Testis (tissue), 3 donors: ENCODE measurements around the gene TMEM255B. TPM values are rescaled to one million over a fixed set of nuclear protein-coding genes. Genes with fewer than 3 reads are reported as not detected.

ENCODE experiments used
- DNase-seq: peaks from one replicate; pipeline ENCODE4 v3.0.0-alpha.2; 2019
- H3K27ac ChIP-seq, 2 donors: fragments of 200-600 bp; sonication (generic); one replicate each; pipeline ENCODE4 v1.5.1; 2019
- H3K27me3 ChIP-seq: fragments of 200-600 bp; sonication (generic); one replicate; pipeline ENCODE4 v1.5.1; 2019
- H3K36me3 ChIP-seq: fragments of 200-600 bp; sonication (generic); one replicate; pipeline ENCODE4 v1.5.1; 2017; ENCODE audit warnings: low read depth; ENCODE audit errors: missing control alignments
- H3K4me1 ChIP-seq: fragments of 200-600 bp; sonication (generic); one replicate; pipeline ENCODE4 v1.5.1; 2019
- H3K4me3 ChIP-seq, 2 donors: fragments of 200-600 bp; sonication (generic); one replicate each; pipeline ENCODE4 v1.5.1; 2017 to 2019
- H3K9me3 ChIP-seq: fragments of 200-600 bp; sonication (generic); one replicate; pipeline ENCODE4 v1.5.1; 2017
- POLR2A ChIP-seq: fragments of 450-650 bp; IDR thresholded peaks from one replicate; pipeline ENCODE4 v1.6.1; 2017; ENCODE audit warnings: antibody characterized with exemption, mild to moderate bottlenecking, moderate library complexity
- WGBS, 2 donors: methylation state at CpG; one replicate each; pipeline ENCODE4 v1.1.5; 2018; 5-methylcytosine and 5-hydroxymethylcytosine counted together
- intact Hi-C: fragments of 100-400 bp; cut with DNase I; formaldehyde crosslinking; loops from one replicate; pipeline ENCODE4 v1.15.1; 2023; ENCODE audit warnings: low total_unique reads
- polyA plus RNA-seq: library from polyadenylated mRNA; stranded (reverse); fragments of 350-450 nt; fragmentation: Illumina TruSeq; extraction: RNeasy Lipid Tissue Mini Kit (QIAGEN cat#74804); gene quantifications from one replicate; pipeline ENCODE4 v1.2.3, GENCODE V29; 2014; ENCODE audit warnings: low read depth, low replicate concordance; ENCODE audit not compliant: insufficient read depth
- total RNA-seq, 2 donors: library from RNA; depleted of rRNA; stranded (reverse); fragments of >200 nt; gene quantifications; one replicate each; pipeline ENCODE4 v1.2.3, GENCODE V29; 2016
- TF ChIP-seq, protein P1 (sequence below), 3 experiments: fragments of 450-650 bp in 2 of 3; fragments of 200-600 bp in 1 of 3; sonication (generic) in 1 of 3; IDR thresholded peaks; one replicate each; pipeline ENCODE4 v1.5.1; 2016 to 2019; ENCODE audit warnings: antibody characterized with exemption in 3 of 3, mild to moderate bottlenecking in 2 of 3, moderate library complexity in 1 of 3

The TMEM255B gene
- total and polyA plus RNA-seq, 3 donors from 2014 or later = 6.9 to 10.9 (median 7.5) TPM

DNA sequence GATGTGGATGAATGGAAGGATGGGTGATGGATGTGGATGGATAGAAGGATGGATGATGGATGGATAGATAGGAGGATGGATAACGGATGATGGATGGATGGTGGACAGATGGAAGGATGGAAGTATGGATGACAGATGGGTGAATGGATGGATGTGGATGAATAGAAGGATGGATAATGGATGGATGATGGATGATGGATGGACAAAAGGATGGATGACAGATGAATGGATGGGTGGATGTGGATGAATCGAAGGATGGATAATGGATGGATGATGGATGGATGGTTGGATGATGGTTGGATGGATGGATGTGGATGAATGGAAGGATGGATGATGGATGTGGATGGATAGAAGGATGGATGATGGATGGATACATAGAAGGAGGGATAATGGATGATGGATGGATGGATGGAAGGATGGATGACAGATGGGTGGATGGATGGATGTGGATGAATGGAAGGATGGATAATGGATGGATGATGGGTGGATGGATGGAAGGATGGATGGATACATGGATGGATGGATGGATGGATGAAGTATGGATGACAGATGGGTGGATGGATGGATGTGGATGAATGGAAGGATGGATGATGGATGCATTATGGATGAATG is 39.3 kb downstream of the TMEM255B start:
- no peak overlapping the region for H3K27ac ChIP-seq
- TF ChIP-seq POLR2A = no peak
- TF ChIP-seq, protein P1, sequence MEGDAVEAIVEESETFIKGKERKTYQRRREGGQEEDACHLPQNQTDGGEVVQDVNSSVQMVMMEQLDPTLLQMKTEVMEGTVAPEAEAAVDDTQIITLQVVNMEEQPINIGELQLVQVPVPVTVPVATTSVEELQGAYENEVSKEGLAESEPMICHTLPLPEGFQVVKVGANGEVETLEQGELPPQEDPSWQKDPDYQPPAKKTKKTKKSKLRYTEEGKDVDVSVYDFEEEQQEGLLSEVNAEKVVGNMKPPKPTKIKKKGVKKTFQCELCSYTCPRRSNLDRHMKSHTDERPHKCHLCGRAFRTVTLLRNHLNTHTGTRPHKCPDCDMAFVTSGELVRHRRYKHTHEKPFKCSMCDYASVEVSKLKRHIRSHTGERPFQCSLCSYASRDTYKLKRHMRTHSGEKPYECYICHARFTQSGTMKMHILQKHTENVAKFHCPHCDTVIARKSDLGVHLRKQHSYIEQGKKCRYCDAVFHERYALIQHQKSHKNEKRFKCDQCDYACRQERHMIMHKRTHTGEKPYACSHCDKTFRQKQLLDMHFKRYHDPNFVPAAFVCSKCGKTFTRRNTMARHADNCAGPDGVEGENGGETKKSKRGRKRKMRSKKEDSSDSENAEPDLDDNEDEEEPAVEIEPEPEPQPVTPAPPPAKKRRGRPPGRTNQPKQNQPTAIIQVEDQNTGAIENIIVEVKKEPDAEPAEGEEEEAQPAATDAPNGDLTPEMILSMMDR (IDR thresholded peaks at IDR 0.05) = no peak

DNA sequence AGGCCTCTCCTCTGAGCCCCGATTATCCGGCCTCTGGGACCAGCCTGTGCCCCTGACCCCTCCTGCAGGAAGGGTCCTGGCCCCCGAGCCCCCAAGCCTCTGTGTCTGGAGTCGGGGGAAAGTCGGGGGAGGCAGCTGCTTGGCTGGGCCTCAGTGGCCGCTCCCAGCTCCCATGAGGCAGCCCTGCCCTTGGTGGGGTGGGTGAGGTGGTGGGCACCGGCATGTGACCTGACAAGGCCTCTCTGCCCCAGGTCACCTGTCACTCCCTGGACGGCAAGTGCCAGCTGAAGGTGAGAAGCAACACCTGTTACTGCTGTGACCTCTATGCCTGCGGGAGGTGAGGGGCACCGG is 41.5 kb downstream of the TMEM255B start:
- Histone ChIP-seq H3K9me3 (no peaks in the 10 kb centered on the region), H3K4me1 (peaks cover 3% of the 10 kb centered on the region), H3K4me3 (no peak overlapping the region), H3K27ac (no peak overlapping the region), H3K27me3 (no peaks in the 10 kb centered on the region), H3K36me3 (no peaks in the 10 kb centered on the region)
- TF ChIP-seq, protein P1 (IDR thresholded peaks at IDR 0.05) = no peak
- no peak for TF ChIP-seq POLR2A
- intact Hi-C loops = no loop called here
- 82 to 91% methylated on average over 5 to 9 of the region's 10 CpGs for WGBS, 2 donors
- no peak for DNase-seq

More for the DNA sequence above, 39.3 kb downstream of the TMEM255B start:
- no peaks in the 10 kb centered on the region for H3K9me3 ChIP-seq
- WGBS, 2 donors = 91 to 94% methylated on average over 2 of the region's 2 CpGs
- peaks cover 3% of the 10 kb centered on the region for H3K4me1 ChIP-seq
- no peak overlapping the region for H3K4me3 ChIP-seq
- H3K27me3 ChIP-seq = no peaks in the 10 kb centered on the region
- DNase-seq = no peak
- intact Hi-C loops = no loop called here
- no peaks in the 10 kb centered on the region for H3K36me3 ChIP-seq

DNA sequence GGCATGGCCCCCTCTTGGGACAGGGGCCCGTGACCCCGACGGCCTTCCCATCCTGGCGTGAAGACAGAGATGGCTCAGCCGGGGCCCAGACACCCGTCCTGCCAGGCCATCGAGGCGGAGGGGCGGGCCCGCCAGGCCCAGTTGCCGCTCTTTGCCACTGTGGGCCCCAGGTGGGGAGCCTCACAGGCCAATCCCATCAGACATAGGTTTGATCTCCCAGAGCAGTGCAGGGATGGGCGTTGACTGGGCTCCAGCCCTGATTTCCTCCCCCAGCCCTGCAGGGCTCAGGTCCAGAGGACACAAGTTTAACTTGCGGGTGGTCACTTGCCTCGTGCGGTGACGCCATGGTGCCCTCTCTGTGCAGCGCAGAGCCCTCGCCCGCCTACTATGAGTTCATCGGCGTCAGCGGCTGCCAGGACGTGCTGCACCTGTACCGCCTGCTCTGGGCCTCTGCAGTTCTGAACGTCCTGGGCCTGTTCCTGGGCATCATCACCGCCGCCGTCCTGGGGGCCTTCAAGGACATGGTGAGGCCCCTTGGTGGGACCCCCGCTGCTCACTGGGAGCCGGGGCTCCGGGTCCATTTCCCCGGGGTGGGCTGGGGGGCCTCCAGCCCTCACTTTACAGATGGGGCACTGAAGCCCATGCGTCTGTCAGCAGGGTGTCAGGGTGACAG is 42.4 kb downstream of the TMEM255B start:
- H3K27ac ChIP-seq = no peak overlapping the region
- H3K36me3 ChIP-seq = no peaks in the 10 kb centered on the region
- intact Hi-C loops = no loop called here
- no peak for DNase-seq
- no peak overlapping the region for H3K4me3 ChIP-seq
- no peaks in the 10 kb centered on the region for H3K9me3 ChIP-seq
- 87 to 100% methylated on average over 11 to 33 of the region's 33 CpGs for WGBS, 2 donors
- H3K4me1 ChIP-seq = peaks cover 3% of the 10 kb centered on the region
- TF ChIP-seq, protein P1 (IDR thresholded peaks at IDR 0.05) = no peak
- TF ChIP-seq POLR2A = no peak
- no peaks in the 10 kb centered on the region for H3K27me3 ChIP-seq

DNA sequence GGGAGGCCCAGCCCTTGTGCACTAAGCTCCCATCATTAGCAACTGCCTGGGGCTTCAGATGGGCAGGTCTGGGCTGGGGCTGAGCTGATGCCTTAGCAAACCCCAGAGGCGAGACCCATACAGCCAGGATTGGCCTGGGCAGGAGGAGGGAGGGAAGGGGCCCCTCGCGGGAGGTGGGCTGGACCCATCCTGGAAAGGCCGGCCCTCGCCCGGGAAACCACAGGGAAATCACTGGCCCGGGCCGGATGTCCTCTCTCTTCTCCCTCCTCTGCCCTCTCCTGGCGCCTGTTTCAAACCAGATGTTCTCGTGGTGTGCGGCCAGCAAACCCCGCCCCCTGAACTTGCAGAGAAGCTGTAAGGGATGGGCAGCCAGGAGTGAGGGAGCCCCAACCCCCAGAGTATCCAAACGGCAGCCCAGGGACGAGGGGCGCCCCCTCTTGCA is 43.1 kb downstream of the TMEM255B start:
- 21 to 67% methylated on average over 5 to 15 of the region's 15 CpGs for whole genome bisulfite sequencing, 2 donors
- TF ChIP-seq, protein P1 (IDR thresholded peaks at IDR 0.05) = no peak
- TF ChIP-seq POLR2A = no peak
- Histone ChIP-seq H3K36me3 (no peaks in the 10 kb centered on the region), H3K27me3 (no peaks in the 10 kb centered on the region), H3K4me1 (peaks cover 3% of the 10 kb centered on the region), H3K4me3 (no peak overlapping the region), H3K9me3 (no peaks in the 10 kb centered on the region), H3K27ac (no peak overlapping the region)
- intact Hi-C loops = no loop called here
- peak; percentile 81 for DNase-seq

DNA sequence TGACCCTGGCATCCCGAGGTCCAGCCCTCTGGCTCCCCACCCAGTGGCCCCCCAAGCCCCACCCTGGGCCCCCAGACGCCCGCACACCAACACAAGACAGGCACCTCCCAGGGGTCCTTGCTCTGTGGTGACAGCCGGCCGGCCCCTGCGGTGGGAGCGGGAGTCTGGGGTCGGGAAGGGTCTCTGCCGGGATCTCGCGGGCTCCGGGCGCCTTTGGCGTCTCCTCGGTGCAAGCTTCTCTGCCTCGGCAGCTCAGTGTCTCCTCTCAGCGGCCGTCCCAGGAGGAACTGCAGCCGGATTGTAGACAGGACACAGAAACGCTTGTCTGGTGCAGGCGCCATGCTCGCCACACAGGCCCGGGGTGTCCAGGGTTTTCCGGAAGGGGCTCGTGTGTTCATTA is 43.7 kb downstream of the TMEM255B start:
- DNase-seq = no peak
- no peak overlapping the region for H3K4me3 ChIP-seq
- intact Hi-C loops = no loop called here
- WGBS, 2 donors = 49 to 77% methylated on average over 2 to 14 of the region's 25 CpGs
- H3K36me3 ChIP-seq = no peaks in the 10 kb centered on the region
- no peaks in the 10 kb centered on the region for H3K9me3 ChIP-seq
- H3K27me3 ChIP-seq = no peaks in the 10 kb centered on the region
- peaks cover 3% of the 10 kb centered on the region for H3K4me1 ChIP-seq
- H3K27ac ChIP-seq = no peak overlapping the region
- TF ChIP-seq POLR2A = no peak
- TF ChIP-seq, protein P1 (IDR thresholded peaks at IDR 0.05) = no peak
